Osteocyte (in vitro differentiated cells): ENCODE results near the gene CCK. TPM values are rescaled to one million over a fixed set of nuclear protein-coding genes. Genes with fewer than 3 reads are reported as not detected.

Source experiments
- DNase-seq: peaks from one replicate; pipeline ENCODE4 v3.0.0; 2021; ENCODE audit warnings: mixed read lengths; ENCODE audit not compliant: unreplicated experiment; ENCODE audit errors: extremely low spot score
- H3K27ac Mint-ChIP-seq: one replicate; pipeline ENCODE4 v1.8.0; 2021; ENCODE audit warnings: mild to moderate bottlenecking, mixed read lengths; ENCODE audit not compliant: unreplicated experiment
- H3K27me3 Mint-ChIP-seq: one replicate; pipeline ENCODE4 v1.8.0; 2021; ENCODE audit warnings: mixed read lengths; ENCODE audit not compliant: unreplicated experiment
- H3K36me3 Mint-ChIP-seq: one replicate; pipeline ENCODE4 v1.8.0; 2021; ENCODE audit warnings: mixed read lengths; ENCODE audit not compliant: unreplicated experiment
- H3K4me1 Mint-ChIP-seq: one replicate; pipeline ENCODE4 v1.8.0; 2021; ENCODE audit warnings: mixed read lengths; ENCODE audit not compliant: unreplicated experiment
- H3K4me3 Mint-ChIP-seq: one replicate; pipeline ENCODE4 v1.8.0; 2021; ENCODE audit warnings: mild to moderate bottlenecking, moderate library complexity, mixed read lengths; ENCODE audit not compliant: unreplicated experiment
- H3K9me3 Mint-ChIP-seq: one replicate; pipeline ENCODE4 v1.8.0; 2021; ENCODE audit warnings: mixed read lengths; ENCODE audit not compliant: unreplicated experiment
- CTCF ChIP-seq: fragments of 200-600 bp; sonication (generic); IDR thresholded peaks from 2 replicates; pipeline ENCODE4 v1.5.0; 2021; ENCODE audit warnings: antibody characterized with exemption, mild to moderate bottlenecking, moderate library complexity
- total RNA-seq: library from RNA; stranded (reverse); gene quantifications from 2 replicates; pipeline ENCODE4 v1.2.1, GENCODE V29; 2021

The CCK gene
- total RNA-seq, 1 donor from 2014 or later = not detected

GRCh38 chr3:42270561-42270960 lies 4.6 kb upstream of the CCK start:
- no peaks in the 10 kb centered on the region for H3K36me3 Mint-ChIP-seq
- no peak overlapping the region for H3K4me3 Mint-ChIP-seq
- H3K27ac Mint-ChIP-seq = no peak overlapping the region
- TF ChIP-seq CTCF = no peak
- peaks cover 18% of the 10 kb centered on the region for H3K27me3 Mint-ChIP-seq
- H3K9me3 Mint-ChIP-seq = no peaks in the 10 kb centered on the region
- no peak for DNase-seq
- H3K4me1 Mint-ChIP-seq = no peaks in the 10 kb centered on the region

GRCh38 chr3:42269647-42270046 lies 3.7 kb upstream of the CCK start:
- no peaks in the 10 kb centered on the region for H3K36me3 Mint-ChIP-seq
- no peaks in the 10 kb centered on the region for H3K4me1 Mint-ChIP-seq
- no peak for DNase-seq
- H3K9me3 Mint-ChIP-seq = no peaks in the 10 kb centered on the region
- H3K27me3 Mint-ChIP-seq = peaks cover 16% of the 10 kb centered on the region
- no peak overlapping the region for H3K4me3 Mint-ChIP-seq
- H3K27ac Mint-ChIP-seq = no peak overlapping the region
- TF ChIP-seq CTCF = no peak

GRCh38 chr3:42267878-42268277 lies 1.9 kb upstream of the CCK start:
- DNase-seq = no peak
- H3K4me1 Mint-ChIP-seq = peaks cover 2% of the 10 kb centered on the region
- H3K27me3 Mint-ChIP-seq = peaks cover 29% of the 10 kb centered on the region
- no peak overlapping the region for H3K27ac Mint-ChIP-seq
- H3K36me3 Mint-ChIP-seq = no peaks in the 10 kb centered on the region
- no peaks in the 10 kb centered on the region for H3K9me3 Mint-ChIP-seq
- no peak for TF ChIP-seq CTCF
- H3K4me3 Mint-ChIP-seq = no peak overlapping the region

- peaks cover 2% of the 10 kb centered on the region for H3K4me1 Mint-ChIP-seq
- peak; percentile 84 for DNase-seq
Measured at GRCh38 chr3:42265059-42265991, 660 bp downstream of the CCK start.

More at GRCh38 chr3:42265059-42265991, 660 bp downstream of the CCK start:
- H3K27me3 Mint-ChIP-seq = peaks cover 41% of the 10 kb centered on the region
- no peak overlapping the region for H3K27ac Mint-ChIP-seq
- no peaks in the 10 kb centered on the region for H3K9me3 Mint-ChIP-seq
- no peak overlapping the region for H3K4me3 Mint-ChIP-seq
- no peak for TF ChIP-seq CTCF
- no peaks in the 10 kb centered on the region for H3K36me3 Mint-ChIP-seq
